ENCODE measurements around the gene MEIKIN.

Gene MEIKIN

DNA sequence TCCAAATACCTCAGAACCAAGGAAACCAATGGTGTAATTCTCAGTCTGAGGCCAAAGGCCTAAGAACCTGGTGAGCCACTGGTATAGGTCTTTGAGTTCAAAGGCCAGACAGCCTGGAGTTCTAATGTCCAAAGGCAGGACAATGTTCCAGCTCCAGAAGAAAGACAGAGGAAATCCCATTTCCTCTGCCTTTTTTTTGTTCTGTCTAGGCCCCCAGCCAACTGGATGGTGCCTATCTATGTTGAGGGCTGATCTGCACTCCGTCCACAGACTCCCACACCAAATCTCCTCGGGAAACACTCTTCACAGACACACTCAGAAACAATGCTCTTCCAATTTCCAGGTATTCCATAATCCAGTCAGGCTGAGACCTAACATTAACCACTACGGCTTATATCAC, 178.8 kb downstream of the MEIKIN start:
- no peak for DNase-seq

GRCh38 chr5:131765261-131765660, 180.2 kb downstream of the MEIKIN start:
- DNase-seq: no peak

DNA sequence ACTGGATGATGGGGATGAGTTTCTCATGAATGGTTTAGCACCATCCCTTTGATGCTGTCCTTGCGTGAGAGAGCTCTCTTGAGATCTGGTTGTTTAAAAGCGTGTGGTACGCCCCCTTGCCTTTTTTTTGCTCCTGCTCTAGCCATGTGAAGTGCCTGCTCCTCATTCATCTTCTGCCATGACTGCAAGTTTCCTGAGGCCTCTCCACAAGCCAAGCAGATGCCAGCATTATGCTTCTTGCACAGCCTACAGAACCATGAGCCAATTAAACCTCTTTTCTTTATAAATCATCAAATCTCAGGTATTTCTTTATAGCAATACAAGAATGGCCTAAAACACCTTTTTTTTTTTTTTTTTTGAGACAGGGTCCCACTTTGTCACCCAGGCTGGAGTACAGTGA, 181.5 kb downstream of the MEIKIN start:
- DNase-seq: no peak

DNA sequence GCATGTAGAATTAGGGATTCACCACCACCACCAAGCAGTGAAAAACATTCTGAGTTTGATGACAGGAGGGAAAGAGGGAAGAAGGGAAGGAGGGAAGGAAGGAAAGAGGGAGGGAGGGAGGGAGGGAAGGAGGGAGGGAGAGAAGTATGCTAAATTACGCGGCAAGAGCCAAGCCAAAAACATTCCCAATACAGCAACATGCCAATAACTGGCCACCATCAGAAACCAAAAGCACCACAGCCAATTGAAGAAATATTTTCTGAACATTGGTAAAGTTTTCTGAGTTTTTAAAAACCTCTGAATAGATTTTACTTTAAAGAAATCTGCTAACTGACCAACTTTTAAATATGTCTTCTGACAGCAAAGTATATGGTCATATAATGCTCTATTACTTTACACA, 184.7 kb downstream of the MEIKIN start:
- no peak for DNase-seq

DNA sequence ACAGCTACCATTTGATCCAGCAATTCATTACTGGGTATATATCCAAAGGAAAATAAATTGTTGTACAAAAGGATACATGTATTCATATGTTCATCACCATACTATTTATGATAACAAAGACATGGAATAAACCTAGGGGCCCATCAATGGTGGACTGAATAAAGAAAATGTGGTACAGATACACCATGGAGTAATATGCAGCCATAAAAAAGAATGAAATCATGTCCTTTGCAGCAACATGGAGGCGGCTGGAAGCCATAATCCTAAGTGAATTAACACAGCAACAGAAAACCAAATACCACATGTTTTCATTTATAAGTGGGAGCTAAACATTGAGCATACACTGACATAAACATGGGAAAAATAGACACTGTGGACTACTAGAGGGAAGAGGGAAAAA, 185.8 kb downstream of the MEIKIN start:
- DNase-seq: no peak

GRCh38 chr5:131758520-131758900, 187.0 kb downstream of the MEIKIN start:
- no peak for DNase-seq

GRCh38 chr5:131757830-131758519, 187.5 kb downstream of the MEIKIN start:
- no peak for DNase-seq
